Chondrocyte (in vitro differentiated cells): ENCODE data around the gene CRB1. TPM values are rescaled to one million over a fixed set of nuclear protein-coding genes. Genes with fewer than 3 reads are reported as not detected.

ENCODE experiments used
- DNase-seq: peaks from one replicate; pipeline ENCODE4 v3.0.0; 2021; ENCODE audit warnings: mixed read lengths, low spot score
- H3K27ac Mint-ChIP-seq: one replicate; pipeline ENCODE4 v1.8.0; 2021; ENCODE audit warnings: mild to moderate bottlenecking, moderate library complexity, mixed read lengths; ENCODE audit not compliant: unreplicated experiment
- H3K27me3 Mint-ChIP-seq: 2 replicates; pipeline ENCODE4 v1.8.0; 2021; ENCODE audit warnings: low read depth, mixed read lengths
- H3K36me3 Mint-ChIP-seq: 2 replicates; pipeline ENCODE4 v1.8.0; 2021; ENCODE audit warnings: low read depth, mixed read lengths
- H3K4me1 Mint-ChIP-seq: 2 replicates; pipeline ENCODE4 v1.8.0; 2021; ENCODE audit warnings: low read depth, mild to moderate bottlenecking, mixed read lengths
- H3K4me3 Mint-ChIP-seq: one replicate; pipeline ENCODE4 v1.8.0; 2021; ENCODE audit warnings: mild to moderate bottlenecking, moderate library complexity, mixed read lengths; ENCODE audit not compliant: unreplicated experiment
- H3K9me3 Mint-ChIP-seq: 2 replicates; pipeline ENCODE4 v1.8.0; 2021; ENCODE audit warnings: low read depth, mixed read lengths
- CTCF ChIP-seq: fragments of 200-600 bp; sonication (generic); IDR thresholded peaks from 2 replicates; pipeline ENCODE4 v1.5.0; 2021; ENCODE audit warnings: antibody characterized with exemption, mild to moderate bottlenecking, moderate library complexity
- total RNA-seq: library from RNA; stranded (reverse); gene quantifications from 3 replicates; pipeline ENCODE4 v1.2.1, GENCODE V29; 2021

The CRB1 gene
- total RNA-seq, 1 donor from 2014 or later: not detected

GRCh38 chr1:197225611-197226010, 42.4 kb upstream of the CRB1 start:
- Mint-ChIP-seq H3K4me1 (no peaks in the 10 kb centered on the region), H3K27ac (no peak overlapping the region), H3K27me3 (peaks cover 1% of the 10 kb centered on the region), H3K36me3 (no peaks in the 10 kb centered on the region), H3K9me3 (no peaks in the 10 kb centered on the region), H3K4me3 (no peak overlapping the region)
- TF ChIP-seq CTCF: no peak
- DNase-seq: no peak

- Mint-ChIP-seq H3K9me3 (no peaks in the 10 kb centered on the region), H3K4me3 (no peak overlapping the region), H3K36me3 (no peaks in the 10 kb centered on the region), H3K4me1 (no peaks in the 10 kb centered on the region), H3K27ac (no peak overlapping the region), H3K27me3 (peaks cover 5% of the 10 kb centered on the region)
- no peak for DNase-seq
- TF ChIP-seq CTCF: no peak
These were observed 33.5 kb upstream of the CRB1 start for GRCh38 chr1:197234581-197234980.

- no peaks in the 10 kb centered on the region for H3K36me3 Mint-ChIP-seq
- peaks cover 6% of the 10 kb centered on the region for H3K27me3 Mint-ChIP-seq
- no peaks in the 10 kb centered on the region for H3K9me3 Mint-ChIP-seq
- DNase-seq: no peak
- TF ChIP-seq CTCF: no peak
- H3K27ac Mint-ChIP-seq: no peak overlapping the region
- no peaks in the 10 kb centered on the region for H3K4me1 Mint-ChIP-seq
- H3K4me3 Mint-ChIP-seq: no peak overlapping the region
These were observed 32.7 kb upstream of the CRB1 start for GRCh38 chr1:197235355-197235754.

GRCh38 chr1:197247465-197247864, 20.6 kb upstream of the CRB1 start:
- Mint-ChIP-seq H3K36me3 (no peaks in the 10 kb centered on the region), H3K4me1 (peaks cover 3% of the 10 kb centered on the region), H3K4me3 (no peak overlapping the region), H3K27ac (no peak overlapping the region), H3K9me3 (peaks cover 12% of the 10 kb centered on the region), H3K27me3 (peaks cover 25% of the 10 kb centered on the region)
- no peak for TF ChIP-seq CTCF
- DNase-seq: no peak

GRCh38 chr1:197249324-197249723, 18.7 kb upstream of the CRB1 start:
- H3K4me3 Mint-ChIP-seq: no peak overlapping the region
- H3K27me3 Mint-ChIP-seq: peaks cover 10% of the 10 kb centered on the region
- no peaks in the 10 kb centered on the region for H3K36me3 Mint-ChIP-seq
- no peak overlapping the region for H3K27ac Mint-ChIP-seq
- DNase-seq: no peak
- peaks cover 3% of the 10 kb centered on the region for H3K4me1 Mint-ChIP-seq
- no peak for TF ChIP-seq CTCF
- peaks cover 4% of the 10 kb centered on the region for H3K9me3 Mint-ChIP-seq
